ACHN (cell line): ENCODE results near the gene LOXL1.

Experiments used
- DNase-seq: peaks from one replicate; pipeline ENCODE4 v3.0.0-alpha.2; 2015
- in situ Hi-C: cut with HindIII; loops from 2 replicates; pipeline ENCODE4 v1.10.0; 2017; ENCODE audit warnings: low sequenced_read_pairs, low pct_ligation_motif_present, low pct_unique_long_range_greater_than_20kb

Gene LOXL1

GRCh38 chr15:73915082-73915481 is 11.2 kb upstream of the LOXL1 start:
- in situ Hi-C loops, result no loop called here
- DNase-seq, result no peak

- DNase-seq, result no peak
- in situ Hi-C loops, result no loop called here
Measured at GRCh38 chr15:73918784-73919183, 7.5 kb upstream of the LOXL1 start.

GRCh38 chr15:73919706-73920105 is 6.6 kb upstream of the LOXL1 start:
- DNase-seq, result no peak
- in situ Hi-C loops, result no loop called here

GRCh38 chr15:73921254-73921925 is 4.9 kb upstream of the LOXL1 start:
- in situ Hi-C loops, result no loop called here
- DNase-seq, result no peak

GRCh38 chr15:73922186-73923151 is 3.8 kb upstream of the LOXL1 start:
- no peak for DNase-seq

GRCh38 chr15:73923156-73923487 is 3.1 kb upstream of the LOXL1 start:
- DNase-seq, result no peak
- in situ Hi-C loops, result no loop called here

More at GRCh38 chr15:73922186-73923151, 3.8 kb upstream of the LOXL1 start:
- in situ Hi-C loops, result no loop called here

- no peak for DNase-seq
- in situ Hi-C loops, result no loop called here
Measured at GRCh38 chr15:73923488-73924164, 2.6 kb upstream of the LOXL1 start.

- in situ Hi-C loops, result no loop called here
- DNase-seq, result peak; percentile 60
Measured at GRCh38 chr15:73924171-73924921, 1.9 kb upstream of the LOXL1 start.

- no peak for DNase-seq
- in situ Hi-C loops, result no loop called here
Measured at GRCh38 chr15:73925848-73926218, 429 bp upstream of the LOXL1 start.

- peak; percentile 46 for DNase-seq
- in situ Hi-C loops, result no loop called here
Measured at GRCh38 chr15:73927003-73927475, 777 bp downstream of the LOXL1 start.

GRCh38 chr15:73927476-73928240 is 1.4 kb downstream of the LOXL1 start:
- peak; percentile 61 for DNase-seq
- in situ Hi-C loops, result no loop called here

- DNase-seq, result no peak
- in situ Hi-C loops, result no loop called here
Measured at GRCh38 chr15:73928241-73928579, 1.9 kb downstream of the LOXL1 start.

- in situ Hi-C loops, result no loop called here
- no peak for DNase-seq
Measured at GRCh38 chr15:73928971-73929627, 2.8 kb downstream of the LOXL1 start.

GRCh38 chr15:73930371-73930770 is 4.1 kb downstream of the LOXL1 start:
- DNase-seq, result no peak
- in situ Hi-C loops, result no loop called here

- in situ Hi-C loops, result no loop called here
- no peak for DNase-seq
Measured at GRCh38 chr15:73930790-73931281, 4.6 kb downstream of the LOXL1 start.

GRCh38 chr15:73931441-73931840 is 5.2 kb downstream of the LOXL1 start:
- in situ Hi-C loops, result no loop called here
- DNase-seq, result no peak

GRCh38 chr15:73932381-73933191 is 6.3 kb downstream of the LOXL1 start:
- in situ Hi-C loops, result no loop called here
- DNase-seq, result no peak
